GM12878 (cell line): ENCODE data around the gene OXCT2. TPM values are rescaled to one million over a fixed set of nuclear protein-coding genes. Genes with fewer than 3 reads are reported as not detected.

Source experiments
- ATAC-seq: fragments of 200-7000 bp; cut with Tn5 transposase; 3 replicates; pipeline ENCODE4 v1.9.1; 2020; ENCODE audit warnings: mild to moderate bottlenecking, moderate library complexity
- BruUV-seq: library from RNA; stranded (reverse); fragments of 400-500 nt; replicated peaks from 2 replicates; lab custom pipeline; 2021; lab: Mats Ljungman, UMichigan
- CTCF ChIA-PET: fragments of 300-600 bp; sonication (Branson Sonifier 250); formaldehyde crosslinking; extraction: SDS; loops from one replicate; lab custom pipeline; 2021; ENCODE audit warnings: inconsistent platforms; lab: Yijun Ruan, JAX
- POLR2A ChIA-PET: fragments of 350-600 bp; formaldehyde crosslinking; extraction: SDS; loops from one replicate; lab custom pipeline; 2021; ENCODE audit warnings: inconsistent platforms; lab: Charles Lee
- RAD21 ChIA-PET: fragments of 300-600 bp; sonication (Branson Sonifier 250); formaldehyde crosslinking; loops from one replicate; lab custom pipeline; 2023; ENCODE audit warnings: antibody characterized with exemption; ENCODE audit not compliant: unreplicated experiment; lab: Charles Lee
- SMC1A ChIA-PET: fragments of 300-600 bp; sonication (Branson Sonifier 250); formaldehyde crosslinking; loops from one replicate; lab custom pipeline; 2023; ENCODE audit not compliant: unreplicated experiment, uncharacterized antibody; lab: Charles Lee
- DNase-seq: peaks from one replicate; pipeline ENCODE4 v3.0.0-alpha.2; 2011; ENCODE audit warnings: low read depth, low spot score
- FAIRE-seq: peaks from 3 replicates; lab custom pipeline; 2011; peaks lifted over from hg19 to GRCh38; lab: Jason Lieb, UNC
- H2AFZ ChIP-seq: 2 replicates; pipeline ENCODE4 v1.6.0; 2011; ENCODE audit warnings: low read depth, low read length, control low read depth; ENCODE audit not compliant: control insufficient read depth
- H3K27ac ChIP-seq: 2 replicates; pipeline ENCODE4 v1.5.1; 2011; ENCODE audit warnings: control low read depth; ENCODE audit not compliant: control insufficient read depth, insufficient read depth
- H3K27me3 ChIP-seq, 2 experiments: replicated peaks in 1 of 2; 2 replicates each; pipeline versions ENCODE4 v1.6.0 to v1.6.1; 2011; ENCODE audit warnings: low read length in 1 of 2; ENCODE audit not compliant: control insufficient read depth in 2 of 2, insufficient read depth in 2 of 2
- H3K36me3 ChIP-seq, 2 experiments: 2 replicates each; pipeline ENCODE4 v1.5.1; 2011; ENCODE audit warnings: low read length in 1 of 2; ENCODE audit not compliant: control insufficient read depth in 2 of 2, insufficient read depth in 2 of 2
- H3K4me1 ChIP-seq: 2 replicates; pipeline ENCODE4 v1.6.1; 2011; ENCODE audit warnings: mild to moderate bottlenecking, low read length, moderate library complexity, mixed read lengths; ENCODE audit not compliant: control insufficient read depth, insufficient read depth
- H3K4me2 ChIP-seq: 2 replicates; pipeline ENCODE4 v1.6.0; 2011; ENCODE audit warnings: control low read depth; ENCODE audit not compliant: control insufficient read depth, insufficient read depth
- H3K4me3 ChIP-seq: fragments of 200-600 bp; sonication (generic); 2 replicates; pipeline ENCODE4 v1.5.1; 2016
- H3K79me2 ChIP-seq: 2 replicates; pipeline ENCODE4 v1.6.0; 2011; ENCODE audit warnings: low read length; ENCODE audit not compliant: control insufficient read depth, insufficient read depth
- H3K9ac ChIP-seq: 2 replicates; pipeline ENCODE4 v1.8.0; 2011; ENCODE audit warnings: low read length, control low read depth, mixed read lengths; ENCODE audit not compliant: control insufficient read depth, insufficient read depth
- H3K9me3 ChIP-seq: replicated peaks from 3 replicates; pipeline ENCODE4 v1.5.1; 2011; ENCODE audit warnings: mild to moderate bottlenecking, low read length; ENCODE audit not compliant: control insufficient read depth, insufficient read depth
- H4K20me1 ChIP-seq: 2 replicates; pipeline ENCODE4 v1.6.0; 2011; ENCODE audit not compliant: control insufficient read depth, insufficient read depth
- ASH2L ChIP-seq: fragments of 300-600, 200-600 bp; sonication (generic); IDR thresholded peaks from 2 replicates; pipeline ENCODE4 v1.6.1; 2017; ENCODE audit warnings: low read depth, mild to moderate bottlenecking, borderline replicate concordance
- BMI1 ChIP-seq: fragments of 450-650 bp; IDR thresholded peaks from 2 replicates; pipeline ENCODE4 v1.6.1; 2016; ENCODE audit warnings: mild to moderate bottlenecking, moderate library complexity, borderline replicate concordance
- CHD4 ChIP-seq: fragments of 200-600 bp; sonication (generic); IDR thresholded peaks from 2 replicates; pipeline ENCODE4 v1.6.1; 2016; ENCODE audit warnings: mild to moderate bottlenecking
- CREM ChIP-seq: IDR thresholded peaks from 2 replicates; pipeline ENCODE4 v1.6.1; 2014; ENCODE audit warnings: antibody characterized with exemption, low read depth
- ESRRA ChIP-seq: IDR thresholded peaks from 2 replicates; pipeline ENCODE4 v1.6.1; 2012; ENCODE audit warnings: mild to moderate bottlenecking, low read length, improper control_type of control experiment
- MYC ChIP-seq: IDR thresholded peaks from 2 replicates; pipeline ENCODE4 v1.6.1; 2011; ENCODE audit warnings: mild to moderate bottlenecking, low read length, moderate library complexity, inconsistent platforms; ENCODE audit not compliant: insufficient read depth, insufficient replicate concordance, insufficient read length, severe bottlenecking
- NFYB ChIP-seq: IDR thresholded peaks from 2 replicates; pipeline ENCODE4 v1.6.1; 2011; ENCODE audit warnings: low read depth, mild to moderate bottlenecking, low read length, improper control_type of control experiment, moderate library complexity; ENCODE audit not compliant: insufficient read depth
- POU2F2 ChIP-seq: IDR thresholded peaks from 3 replicates; pipeline ENCODE4 v1.6.1; 2011; ENCODE audit warnings: low read depth, mild to moderate bottlenecking, low read length, borderline replicate concordance
- RUNX3 ChIP-seq: IDR thresholded peaks from 2 replicates; pipeline ENCODE4 v1.6.1; 2012; ENCODE audit warnings: low read length, inconsistent platforms
- SP1 ChIP-seq: IDR thresholded peaks from one replicate; pipeline ENCODE4 v1.6.1; 2011; ENCODE audit warnings: low read depth, low read length
- SRF ChIP-seq, 2 experiments: IDR thresholded peaks; 2 replicates each; pipeline ENCODE4 v1.6.1; 2011; ENCODE audit warnings: low read depth in 2 of 2, low read length in 2 of 2, mild to moderate bottlenecking in 1 of 2, moderate library complexity in 1 of 2
- WGBS: methylation state at CpG from one replicate; pipeline ENCODE4 v1.1.6; 2016; ENCODE audit warnings: low lambda C conversion rate; ENCODE audit not compliant: insufficient replicate concordance, insufficient coverage; ENCODE audit errors: missing lambda C conversion rate; 5-methylcytosine and 5-hydroxymethylcytosine counted together
- in situ Hi-C: fragments of 300-500 bp; cut with MboI; formaldehyde crosslinking; loops from 9 replicates; pipeline ENCODE4 v1.14.3; 2018; ENCODE audit warnings: mixed read lengths
- intact Hi-C: fragments of 100-400 bp; cut with micrococcal nuclease; formaldehyde crosslinking; loops from one replicate; pipeline ENCODE4 v1.14.2; 2022; ENCODE audit not compliant: unreplicated experiment
- polyA plus RNA-seq, 11 experiments: library from polyadenylated mRNA; depleted of rRNA in 4 of 11; unstranded in 6 of 11; stranded (reverse) in 5 of 11; fragments of >200 nt; fragmentation: Nextera tagmentation in 4 of 11; fragmentation: Illumina TruSeq in 1 of 11; extraction: Ambion mirVana in 4 of 11; extraction: Trizol in 1 of 11; gene quantifications; 1 replicate in 1 of 11; 2 replicates in 10 of 11; pipeline versions ENCODE4 v1.2.1 to v1.2.3, GENCODE V29; 2011 to 2016; ENCODE audit warnings: inconsistent platforms in 2 of 11, missing spikeins in 2 of 11, low read depth in 1 of 11
- total RNA-seq, 4 experiments: library from RNA; depleted of rRNA in 3 of 4; stranded (reverse); fragments of >200 nt in 3 of 4; fragmentation: Illumina TruSeq in 1 of 4; extraction: Trizol in 1 of 4; gene quantifications; 2 replicates each; pipeline versions ENCODE4 v1.2.1 to v1.2.3, GENCODE V29; 2013 to 2021
- TF ChIP-seq, protein P1 (sequence below): fragments of 450-650 bp; IDR thresholded peaks from 2 replicates; pipeline ENCODE4 v1.6.1; 2016; ENCODE audit warnings: mild to moderate bottlenecking
- TF ChIP-seq, protein P2 (sequence below): fragments of 450-650 bp; IDR thresholded peaks from 2 replicates; pipeline ENCODE4 v1.6.1; 2017; ENCODE audit warnings: mild to moderate bottlenecking, moderate library complexity
- TF ChIP-seq, protein P3 (sequence below): fragments of 450-650 bp; IDR thresholded peaks from 2 replicates; pipeline ENCODE4 v1.6.1; 2017; ENCODE audit warnings: mild to moderate bottlenecking, low read depth, inconsistent platforms; ENCODE audit not compliant: poor library complexity, severe bottlenecking
- TF ChIP-seq, protein P4 (sequence below), 3 experiments: IDR thresholded peaks in 2 of 3; conservative IDR thresholded peaks in 1 of 3; 2 replicates each; pipeline ENCODE4 v1.5.1; 2011; ENCODE audit warnings: low read depth in 3 of 3, low read length in 3 of 3, mild to moderate bottlenecking in 3 of 3, control low read depth in 2 of 3, moderate library complexity in 2 of 3, inconsistent platforms in 1 of 3, mixed read lengths in 1 of 3; ENCODE audit not compliant: control insufficient read depth in 2 of 3, insufficient read depth in 1 of 3; ENCODE audit errors: extremely low read depth in 1 of 3

Gene OXCT2
- total and polyA plus RNA-seq, 10 of the 15 experiments (the other 5 are each of a cell fraction or from before 2014, with no cell fraction given): 0.06 to 1.9 (median 0.59) TPM

DNA sequence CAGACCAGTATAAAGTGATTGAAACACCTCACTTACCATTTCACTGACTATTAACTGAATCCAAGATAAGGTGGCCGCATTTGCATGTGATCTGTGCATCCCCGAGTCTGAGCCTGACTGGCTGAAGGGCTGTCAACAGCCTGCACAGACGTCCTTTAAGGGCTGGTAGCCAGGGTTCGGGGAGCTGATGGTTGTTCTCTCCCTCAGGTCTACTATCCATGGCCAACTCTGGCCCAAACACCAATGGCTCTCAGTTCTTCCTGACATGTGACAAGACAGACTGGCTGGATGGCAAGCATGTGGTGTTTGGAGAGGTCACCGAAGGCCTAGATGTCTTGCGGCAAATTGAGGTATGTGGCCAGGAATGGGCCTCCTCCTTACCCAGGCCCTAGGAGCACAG, 18.4 kb downstream of the OXCT2 start:
- TF ChIP-seq, protein P1, sequence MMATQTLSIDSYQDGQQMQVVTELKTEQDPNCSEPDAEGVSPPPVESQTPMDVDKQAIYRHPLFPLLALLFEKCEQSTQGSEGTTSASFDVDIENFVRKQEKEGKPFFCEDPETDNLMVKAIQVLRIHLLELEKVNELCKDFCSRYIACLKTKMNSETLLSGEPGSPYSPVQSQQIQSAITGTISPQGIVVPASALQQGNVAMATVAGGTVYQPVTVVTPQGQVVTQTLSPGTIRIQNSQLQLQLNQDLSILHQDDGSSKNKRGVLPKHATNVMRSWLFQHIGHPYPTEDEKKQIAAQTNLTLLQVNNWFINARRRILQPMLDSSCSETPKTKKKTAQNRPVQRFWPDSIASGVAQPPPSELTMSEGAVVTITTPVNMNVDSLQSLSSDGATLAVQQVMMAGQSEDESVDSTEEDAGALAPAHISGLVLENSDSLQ: no peak
- TF ChIP-seq, protein P2, sequence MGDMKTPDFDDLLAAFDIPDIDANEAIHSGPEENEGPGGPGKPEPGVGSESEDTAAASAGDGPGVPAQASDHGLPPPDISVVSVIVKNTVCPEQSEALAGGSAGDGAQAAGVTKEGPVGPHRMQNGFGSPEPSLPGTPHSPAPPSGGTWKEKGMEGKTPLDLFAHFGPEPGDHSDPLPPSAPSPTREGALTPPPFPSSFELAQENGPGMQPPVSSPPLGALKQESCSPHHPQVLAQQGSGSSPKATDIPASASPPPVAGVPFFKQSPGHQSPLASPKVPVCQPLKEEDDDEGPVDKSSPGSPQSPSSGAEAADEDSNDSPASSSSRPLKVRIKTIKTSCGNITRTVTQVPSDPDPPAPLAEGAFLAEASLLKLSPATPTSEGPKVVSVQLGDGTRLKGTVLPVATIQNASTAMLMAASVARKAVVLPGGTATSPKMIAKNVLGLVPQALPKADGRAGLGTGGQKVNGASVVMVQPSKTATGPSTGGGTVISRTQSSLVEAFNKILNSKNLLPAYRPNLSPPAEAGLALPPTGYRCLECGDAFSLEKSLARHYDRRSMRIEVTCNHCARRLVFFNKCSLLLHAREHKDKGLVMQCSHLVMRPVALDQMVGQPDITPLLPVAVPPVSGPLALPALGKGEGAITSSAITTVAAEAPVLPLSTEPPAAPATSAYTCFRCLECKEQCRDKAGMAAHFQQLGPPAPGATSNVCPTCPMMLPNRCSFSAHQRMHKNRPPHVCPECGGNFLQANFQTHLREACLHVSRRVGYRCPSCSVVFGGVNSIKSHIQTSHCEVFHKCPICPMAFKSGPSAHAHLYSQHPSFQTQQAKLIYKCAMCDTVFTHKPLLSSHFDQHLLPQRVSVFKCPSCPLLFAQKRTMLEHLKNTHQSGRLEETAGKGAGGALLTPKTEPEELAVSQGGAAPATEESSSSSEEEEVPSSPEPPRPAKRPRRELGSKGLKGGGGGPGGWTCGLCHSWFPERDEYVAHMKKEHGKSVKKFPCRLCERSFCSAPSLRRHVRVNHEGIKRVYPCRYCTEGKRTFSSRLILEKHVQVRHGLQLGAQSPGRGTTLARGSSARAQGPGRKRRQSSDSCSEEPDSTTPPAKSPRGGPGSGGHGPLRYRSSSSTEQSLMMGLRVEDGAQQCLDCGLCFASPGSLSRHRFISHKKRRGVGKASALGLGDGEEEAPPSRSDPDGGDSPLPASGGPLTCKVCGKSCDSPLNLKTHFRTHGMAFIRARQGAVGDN: no peak
- TF ChIP-seq ESRRA: no peak
- no peak for TF ChIP-seq POU2F2
- TF ChIP-seq MYC: no peak
- TF ChIP-seq SP1: no peak
- no peak for TF ChIP-seq RUNX3
- no peak for TF ChIP-seq SRF (IDR thresholded peaks at IDR 0.05; ENCODE audit: low read depth in 2 of 2, low read length in 2 of 2)
- no peak for TF ChIP-seq ASH2L
- TF ChIP-seq CREM: no peak
- TF ChIP-seq NFYB: no peak
- no peak for TF ChIP-seq CHD4
- TF ChIP-seq, protein P3, sequence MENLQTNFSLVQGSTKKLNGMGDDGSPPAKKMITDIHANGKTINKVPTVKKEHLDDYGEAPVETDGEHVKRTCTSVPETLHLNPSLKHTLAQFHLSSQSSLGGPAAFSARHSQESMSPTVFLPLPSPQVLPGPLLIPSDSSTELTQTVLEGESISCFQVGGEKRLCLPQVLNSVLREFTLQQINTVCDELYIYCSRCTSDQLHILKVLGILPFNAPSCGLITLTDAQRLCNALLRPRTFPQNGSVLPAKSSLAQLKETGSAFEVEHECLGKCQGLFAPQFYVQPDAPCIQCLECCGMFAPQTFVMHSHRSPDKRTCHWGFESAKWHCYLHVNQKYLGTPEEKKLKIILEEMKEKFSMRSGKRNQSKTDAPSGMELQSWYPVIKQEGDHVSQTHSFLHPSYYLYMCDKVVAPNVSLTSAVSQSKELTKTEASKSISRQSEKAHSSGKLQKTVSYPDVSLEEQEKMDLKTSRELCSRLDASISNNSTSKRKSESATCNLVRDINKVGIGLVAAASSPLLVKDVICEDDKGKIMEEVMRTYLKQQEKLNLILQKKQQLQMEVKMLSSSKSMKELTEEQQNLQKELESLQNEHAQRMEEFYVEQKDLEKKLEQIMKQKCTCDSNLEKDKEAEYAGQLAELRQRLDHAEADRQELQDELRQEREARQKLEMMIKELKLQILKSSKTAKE: no peak
- TF ChIP-seq, protein P4, sequence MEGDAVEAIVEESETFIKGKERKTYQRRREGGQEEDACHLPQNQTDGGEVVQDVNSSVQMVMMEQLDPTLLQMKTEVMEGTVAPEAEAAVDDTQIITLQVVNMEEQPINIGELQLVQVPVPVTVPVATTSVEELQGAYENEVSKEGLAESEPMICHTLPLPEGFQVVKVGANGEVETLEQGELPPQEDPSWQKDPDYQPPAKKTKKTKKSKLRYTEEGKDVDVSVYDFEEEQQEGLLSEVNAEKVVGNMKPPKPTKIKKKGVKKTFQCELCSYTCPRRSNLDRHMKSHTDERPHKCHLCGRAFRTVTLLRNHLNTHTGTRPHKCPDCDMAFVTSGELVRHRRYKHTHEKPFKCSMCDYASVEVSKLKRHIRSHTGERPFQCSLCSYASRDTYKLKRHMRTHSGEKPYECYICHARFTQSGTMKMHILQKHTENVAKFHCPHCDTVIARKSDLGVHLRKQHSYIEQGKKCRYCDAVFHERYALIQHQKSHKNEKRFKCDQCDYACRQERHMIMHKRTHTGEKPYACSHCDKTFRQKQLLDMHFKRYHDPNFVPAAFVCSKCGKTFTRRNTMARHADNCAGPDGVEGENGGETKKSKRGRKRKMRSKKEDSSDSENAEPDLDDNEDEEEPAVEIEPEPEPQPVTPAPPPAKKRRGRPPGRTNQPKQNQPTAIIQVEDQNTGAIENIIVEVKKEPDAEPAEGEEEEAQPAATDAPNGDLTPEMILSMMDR (IDR thresholded peaks at IDR 0.05 in 2 of 3, conservative IDR thresholded peaks at IDR 0.05 in 1 of 3; ENCODE audit: control insufficient read depth in 2 of 3, extremely low read depth in 1 of 3, insufficient read depth in 1 of 3, low read depth in 3 of 3, low read length in 3 of 3): no peak
- no peak for TF ChIP-seq BMI1
- Histone ChIP-seq H2AFZ (no peak overlapping the region), H3K27me3 (no peaks in the 10 kb centered on the region), H3K4me3 (no peak overlapping the region), H3K4me1 (no peaks in the 10 kb centered on the region), H3K36me3 (peaks cover 25 to 52% of the 10 kb centered on the region in 2 experiments), H4K20me1 (no peaks in the 10 kb centered on the region), H3K9ac (no peak overlapping the region), H3K9me3 (no peaks in the 10 kb centered on the region), H3K4me2 (no peak overlapping the region), H3K79me2 (no peaks in the 10 kb centered on the region), H3K27ac (no peak overlapping the region)
- ChIA-PET POLR2A (no interaction called here), RAD21 (no interaction called here), SMC1A (no interaction called here), CTCF (no interaction called here)
- no TSS peak for BruUV-seq
- ATAC-seq (no peak), FAIRE-seq (no peak), DNase-seq (no peak)
- in situ Hi-C loops (no loop called here), intact Hi-C loops (no loop called here)
- 77% methylated on average over 6 of the region's 6 CpGs for WGBS
